H1 (cell line): ENCODE measurements around the gene ADTRP. TPM values are rescaled to one million over a fixed set of nuclear protein-coding genes. Genes with fewer than 3 reads are reported as not detected.

Experiments used
- CTCF ChIA-PET: fragments of 300-600 bp; sonication (Branson Sonifier 250); formaldehyde crosslinking; loops from one replicate; lab custom pipeline; 2021; ENCODE audit not compliant: partially characterized antibody; lab: Charles Lee
- POLR2A ChIA-PET: fragments of 300-600 bp; sonication (Branson Sonifier 250); formaldehyde crosslinking; loops from one replicate; lab custom pipeline; 2021; ENCODE audit warnings: inconsistent platforms; ENCODE audit not compliant: partially characterized antibody; lab: Charles Lee
- DNase-seq, 2 experiments: peaks; one replicate each; pipeline versions ENCODE4 v3.0.0 to v3.0.0-alpha.2; 2010 to 2022; ENCODE audit warnings: low spot score in 2 of 2, low read depth in 1 of 2, mixed read lengths in 1 of 2
- FAIRE-seq: peaks from 2 replicates; lab custom pipeline; 2011; peaks lifted over from hg19 to GRCh38; lab: Jason Lieb, UNC
- H2AFZ ChIP-seq: 2 replicates; pipeline ENCODE4 v1.8.1; 2012; ENCODE audit warnings: low read length, inconsistent platforms
- H2AK5ac ChIP-seq: 2 replicates; pipeline ENCODE4 v1.6.1; 2013; ENCODE audit warnings: low read depth, low read length
- H2BK120ac ChIP-seq: replicated peaks from 2 replicates; pipeline ENCODE3; 2013; ENCODE audit warnings: low read depth, low read length, inconsistent platforms
- H2BK12ac ChIP-seq: 2 replicates; pipeline ENCODE4 v1.6.1; 2013; ENCODE audit warnings: low read depth, low read length
- H2BK15ac ChIP-seq: 2 replicates; pipeline ENCODE4 v1.6.1; 2013; ENCODE audit warnings: low read length
- H2BK20ac ChIP-seq: 2 replicates; pipeline ENCODE4 v1.6.1; 2013; ENCODE audit warnings: low read length
- H2BK5ac ChIP-seq: 2 replicates; pipeline ENCODE4 v1.6.1; 2013; ENCODE audit warnings: low read depth, low read length
- H3K14ac ChIP-seq: 2 replicates; pipeline ENCODE4 v1.6.1; 2013; ENCODE audit warnings: inconsistent platforms; ENCODE audit not compliant: insufficient read length
- H3K18ac ChIP-seq: 2 replicates; pipeline ENCODE4 v1.6.1; 2013; ENCODE audit warnings: low read length; ENCODE audit errors: extremely low read depth
- H3K23ac ChIP-seq: 2 replicates; pipeline ENCODE4 v1.6.1; 2013; ENCODE audit warnings: inconsistent platforms; ENCODE audit not compliant: insufficient read length
- H3K23me2 ChIP-seq: 2 replicates; pipeline ENCODE4 v1.6.1; 2013; ENCODE audit warnings: low read depth, low read length
- H3K27ac ChIP-seq: 2 replicates; pipeline ENCODE4 v1.6.1; 2011; ENCODE audit warnings: low read depth, low read length, inconsistent platforms
- H3K27me3 ChIP-seq, 4 experiments: replicated peaks in 1 of 4; 1 replicate in 1 of 4; 2 replicates in 3 of 4; pipeline versions ENCODE4 v1.6.1 to v1.8.1; 2011 to 2013; ENCODE audit warnings: low read length in 3 of 4, mild to moderate bottlenecking in 3 of 4, inconsistent platforms in 2 of 4, mixed read lengths in 2 of 4, moderate library complexity in 1 of 4; ENCODE audit not compliant: control insufficient read depth in 3 of 4, insufficient read depth in 3 of 4; ENCODE audit errors: extremely low read depth in 1 of 4
- H3K36me3 ChIP-seq, 4 experiments: 2 replicates each; pipeline versions ENCODE4 v1.6.1 to v1.8.1; 2011 to 2013; ENCODE audit warnings: mild to moderate bottlenecking in 4 of 4, low read length in 3 of 4, moderate library complexity in 2 of 4, control low read depth in 1 of 4, inconsistent platforms in 1 of 4; ENCODE audit not compliant: insufficient read depth in 4 of 4, control insufficient read depth in 2 of 4
- H3K4ac ChIP-seq: replicated peaks from 2 replicates; pipeline ENCODE3; 2013; ENCODE audit warnings: low read length, low read depth, mixed read lengths, inconsistent platforms; ENCODE audit not compliant: insufficient read length
- H3K4me1 ChIP-seq, 4 experiments: replicated peaks in 1 of 4; 1 replicate in 1 of 4; 2 replicates in 3 of 4; pipeline versions ENCODE4 v1.6.1 to v1.8.1; 2011 to 2013; ENCODE audit warnings: low read length in 3 of 4, inconsistent platforms in 2 of 4, mixed read lengths in 1 of 4; ENCODE audit not compliant: insufficient read depth in 4 of 4, control insufficient read depth in 3 of 4
- H3K4me2 ChIP-seq, 2 experiments: 2 replicates each; pipeline versions ENCODE4 v1.6.1 to v1.8.1; 2011 to 2013; ENCODE audit warnings: low read depth in 2 of 2, low read length in 2 of 2, control low read depth in 1 of 2, inconsistent platforms in 1 of 2, mild to moderate bottlenecking in 1 of 2; ENCODE audit not compliant: insufficient read depth in 1 of 2
- H3K4me3 ChIP-seq, 4 experiments: fragments of 200-600, 300-600 bp in 1 of 4; sonication (generic), shearing (Covaris generic), sonication (Bioruptor Twin) in 1 of 4; 2 replicates each; pipeline versions ENCODE4 v1.5.1 to v1.8.1; 2011 to 2016; ENCODE audit warnings: low read length in 4 of 4, low read depth in 3 of 4, control low read depth in 2 of 4, inconsistent platforms in 2 of 4, mild to moderate bottlenecking in 2 of 4, mixed read lengths in 1 of 4, moderate library complexity in 1 of 4; ENCODE audit not compliant: insufficient read depth in 2 of 4; ENCODE audit errors: extremely low read depth in 1 of 4
- H3K56ac ChIP-seq: replicated peaks from 2 replicates; pipeline ENCODE3; 2013; ENCODE audit warnings: low read depth, mild to moderate bottlenecking, mixed read lengths, low read length, inconsistent platforms; ENCODE audit not compliant: insufficient read length
- H3K79me1 ChIP-seq: 2 replicates; pipeline ENCODE4 v1.6.1; 2013; ENCODE audit warnings: low read depth, low read length, control low read depth
- H3K79me2 ChIP-seq, 2 experiments: 2 replicates each; pipeline versions ENCODE4 v1.6.1 to v1.8.1; 2012 to 2013; ENCODE audit warnings: low read length in 2 of 2, mild to moderate bottlenecking in 2 of 2, inconsistent platforms in 1 of 2; ENCODE audit not compliant: insufficient read depth in 2 of 2, control insufficient read depth in 1 of 2
- H3K9ac ChIP-seq, 4 experiments: replicated peaks in 1 of 4; 1 replicate in 1 of 4; 2 replicates in 3 of 4; pipeline versions ENCODE4 v1.6.1 to v1.8.1; 2011 to 2013; ENCODE audit warnings: low read depth in 3 of 4, low read length in 3 of 4, control low read depth in 2 of 4, mild to moderate bottlenecking in 2 of 4, moderate library complexity in 2 of 4, inconsistent platforms in 1 of 4; ENCODE audit errors: extremely low read depth in 1 of 4
- H3K9me3 ChIP-seq, 2 experiments: 2 replicates each; pipeline versions ENCODE4 v1.6.1 to v1.8.1; 2012 to 2013; ENCODE audit warnings: mild to moderate bottlenecking in 2 of 2, moderate library complexity in 2 of 2, control low read depth in 1 of 2, inconsistent platforms in 1 of 2, low read depth in 1 of 2, low read length in 1 of 2, mixed read lengths in 1 of 2; ENCODE audit not compliant: insufficient read depth in 2 of 2
- H4K20me1 ChIP-seq, 2 experiments: replicated peaks in 1 of 2; 2 replicates each; pipeline versions ENCODE3 to v1.8.1; 2011 to 2013; ENCODE audit warnings: inconsistent platforms in 2 of 2, low read length in 2 of 2, mild to moderate bottlenecking in 1 of 2; ENCODE audit not compliant: insufficient read depth in 2 of 2, control insufficient read depth in 1 of 2
- H4K5ac ChIP-seq: 2 replicates; pipeline ENCODE4 v1.6.1; 2013; ENCODE audit warnings: low read length, low read depth, mixed read lengths, inconsistent platforms; ENCODE audit not compliant: insufficient read length
- H4K8ac ChIP-seq: 2 replicates; pipeline ENCODE4 v1.8.0; 2013; ENCODE audit warnings: mild to moderate bottlenecking, moderate library complexity, low read length, inconsistent platforms; ENCODE audit not compliant: insufficient read depth; ENCODE audit errors: extremely low read depth
- H4K91ac ChIP-seq: replicated peaks from 2 replicates; pipeline ENCODE3; 2013; ENCODE audit warnings: low read length, mixed read lengths, inconsistent platforms; ENCODE audit not compliant: insufficient read length
- BRCA1 ChIP-seq: IDR thresholded peaks from 2 replicates; pipeline ENCODE4 v1.6.1; 2012; ENCODE audit warnings: low read depth, low read length, improper control_type of control experiment
- CTBP2 ChIP-seq: IDR thresholded peaks from 2 replicates; pipeline ENCODE4 v1.7.0; 2011; ENCODE audit warnings: borderline replicate concordance, mild to moderate bottlenecking, moderate library complexity, mixed read lengths, low read length; ENCODE audit not compliant: insufficient read depth, insufficient read length
- CTCF ChIP-seq, 3 experiments: IDR thresholded peaks; 1 replicate in 2 of 3; 2 replicates in 1 of 3; pipeline versions ENCODE4 v1.5.1 to v1.6.1; 2011; ENCODE audit warnings: low read length in 3 of 3, mild to moderate bottlenecking in 3 of 3, inconsistent platforms in 2 of 3, low read depth in 1 of 3, moderate library complexity in 1 of 3; ENCODE audit not compliant: insufficient read depth in 1 of 3; ENCODE audit errors: control extremely low read depth in 1 of 3
- EP300 ChIP-seq, 2 experiments: IDR thresholded peaks; 1 replicate in 1 of 2; 2 replicates in 1 of 2; pipeline ENCODE4 v1.6.1; 2011 to 2012; ENCODE audit warnings: low read depth in 2 of 2, low read length in 2 of 2, mild to moderate bottlenecking in 2 of 2, borderline replicate concordance in 1 of 2, inconsistent platforms in 1 of 2, moderate library complexity in 1 of 2
- GABPA ChIP-seq: IDR thresholded peaks from 2 replicates; pipeline ENCODE4 v1.6.1; 2011; ENCODE audit warnings: mild to moderate bottlenecking, low read length, moderate library complexity, borderline replicate concordance; ENCODE audit not compliant: insufficient read depth
- JUN ChIP-seq: IDR thresholded peaks from 2 replicates; pipeline ENCODE4 v1.6.1; 2011; ENCODE audit warnings: low read depth, mild to moderate bottlenecking, improper control_type of control experiment, low read length
- KDM5A ChIP-seq: fragments of 200-600 bp; IDR thresholded peaks from 2 replicates; pipeline ENCODE4 v1.7.1; 2012; ENCODE audit warnings: mild to moderate bottlenecking, low read length, inconsistent platforms, mixed read lengths
- NANOG ChIP-seq: IDR thresholded peaks from 2 replicates; pipeline ENCODE4 v1.6.1; 2011; ENCODE audit warnings: low read length, low read depth, mild to moderate bottlenecking, inconsistent platforms; ENCODE audit not compliant: insufficient read depth, poor library complexity, severe bottlenecking
- SP2 ChIP-seq: IDR thresholded peaks from 2 replicates; pipeline ENCODE4 v1.6.1; 2012; ENCODE audit warnings: mild to moderate bottlenecking, low read length, inconsistent platforms
- SUZ12 ChIP-seq: fragments of 200-600 bp; sonication (generic); IDR thresholded peaks from 2 replicates; pipeline ENCODE4 v1.6.1; 2012; ENCODE audit warnings: mild to moderate bottlenecking, inconsistent platforms, low read length, moderate library complexity, mixed read lengths
- TCF12 ChIP-seq: IDR thresholded peaks from 2 replicates; pipeline ENCODE4 v1.6.1; 2011; ENCODE audit warnings: low read depth, mild to moderate bottlenecking, low read length
- polyA plus RNA-seq, 7 experiments: library from polyadenylated mRNA; depleted of rRNA in 3 of 7; stranded (reverse) in 5 of 7; unstranded in 2 of 7; fragments of >200 nt in 5 of 7; fragments of 200-250 nt in 2 of 7; gene quantifications; 1 replicate in 5 of 7; 2 replicates in 1 of 7; 4 replicates in 1 of 7; pipeline versions ENCODE4 v1.2.1 to v1.2.3, GENCODE V29; 2011 to 2013; ENCODE audit warnings: missing spikeins in 2 of 7, mixed read lengths in 2 of 7
- total RNA-seq: library from RNA; stranded (reverse); fragmentation: NEBNext Ultra II Directional; extraction: Animal tissue kit (Norgen Biotek cat#: 25700); gene quantifications from 2 replicates; pipeline ENCODE4 v1.2.1, GENCODE V29; 2021
- TF ChIP-seq, protein P1 (sequence below): IDR thresholded peaks from 2 replicates; pipeline ENCODE4 v1.6.1; 2012; ENCODE audit warnings: inconsistent platforms

ADTRP gene
- total and polyA plus RNA-seq, 2 of the 8 experiments (the other 6 are each of a cell fraction or from before 2014, with no cell fraction given), result 0.08 to 0.45 TPM

DNA sequence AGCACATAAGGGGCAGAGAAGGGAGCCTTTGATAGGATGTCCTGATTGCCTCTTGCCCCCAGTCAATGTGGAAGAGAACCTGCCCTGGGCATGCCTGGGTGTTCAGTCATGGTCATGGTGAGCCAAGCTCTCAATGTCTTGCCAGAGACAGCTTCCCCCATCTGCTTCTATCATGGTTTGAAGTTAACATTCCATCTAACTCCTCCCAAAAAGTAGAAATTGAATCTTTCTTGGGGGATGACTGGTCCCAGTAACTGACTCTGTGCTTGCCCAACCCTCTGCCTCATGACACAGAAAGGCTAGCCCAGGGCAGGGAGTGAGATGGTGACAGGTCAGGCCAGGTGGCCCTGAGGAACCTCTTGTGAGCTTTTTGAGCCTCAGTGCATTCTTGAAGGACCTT lies 60.1 kb downstream of the ADTRP start:
- H3K14ac ChIP-seq, result no peak overlapping the region
- H2AK5ac ChIP-seq, result no peak overlapping the region
- no peaks in the 10 kb centered on the region for H3K4me1 ChIP-seq
- H3K79me2 ChIP-seq, result no peaks in the 10 kb centered on the region
- no peaks in the 10 kb centered on the region for H3K9me3 ChIP-seq
- no peak overlapping the region for H3K27ac ChIP-seq
- H2AFZ ChIP-seq, result no peak overlapping the region
- no peak for DNase-seq
- no peak overlapping the region for H3K56ac ChIP-seq
- no peak overlapping the region for H4K91ac ChIP-seq
- H3K27me3 ChIP-seq, result no peaks in the 10 kb centered on the region
- no peak overlapping the region for H3K23ac ChIP-seq
- FAIRE-seq, result no peak
- no peak overlapping the region for H2BK12ac ChIP-seq
- no peak overlapping the region for H4K8ac ChIP-seq
- H2BK120ac ChIP-seq, result no peak overlapping the region
- H3K4ac ChIP-seq, result no peak overlapping the region
- H3K4me2 ChIP-seq, result no peak overlapping the region
- H3K4me3 ChIP-seq, result no peak overlapping the region
- no peak overlapping the region for H4K5ac ChIP-seq
- no peaks in the 10 kb centered on the region for H3K79me1 ChIP-seq
- no peak overlapping the region for H2BK15ac ChIP-seq
- H3K36me3 ChIP-seq, result no peaks in the 10 kb centered on the region
- ChIA-PET POLR2A (no interaction called here), CTCF (interaction anchor here (1.3 kb wide), 1 partner anchor 786 kb away, joined by 3 read pairs; no protein-coding TSS in a partner anchor)
- no peak overlapping the region for H2BK20ac ChIP-seq
- no peak overlapping the region for H3K18ac ChIP-seq
- no peaks in the 10 kb centered on the region for H3K23me2 ChIP-seq
- no peaks in the 10 kb centered on the region for H4K20me1 ChIP-seq
- H2BK5ac ChIP-seq, result no peak overlapping the region
- H3K9ac ChIP-seq, result no peak overlapping the region
- TF ChIP-seq TCF12 (no peak), EP300 (IDR thresholded peaks at IDR 0.05; ENCODE audit: borderline replicate concordance in 1 of 2, low read depth in 2 of 2, low read length in 2 of 2) (no peak), SP2 (no peak), CTBP2 (no peak), JUN (no peak), SUZ12 (no peak), BRCA1 (no peak), CTCF (IDR thresholded peaks at IDR 0.05; ENCODE audit: control extremely low read depth in 1 of 3, insufficient read depth in 1 of 3, low read depth in 1 of 3, low read length in 3 of 3) (no peak), NANOG (no peak), KDM5A (no peak), GABPA (no peak)
- TF ChIP-seq, protein P1, sequence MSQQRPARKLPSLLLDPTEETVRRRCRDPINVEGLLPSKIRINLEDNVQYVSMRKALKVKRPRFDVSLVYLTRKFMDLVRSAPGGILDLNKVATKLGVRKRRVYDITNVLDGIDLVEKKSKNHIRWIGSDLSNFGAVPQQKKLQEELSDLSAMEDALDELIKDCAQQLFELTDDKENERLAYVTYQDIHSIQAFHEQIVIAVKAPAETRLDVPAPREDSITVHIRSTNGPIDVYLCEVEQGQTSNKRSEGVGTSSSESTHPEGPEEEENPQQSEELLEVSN, result no peak
